NOMO-1 treated with dmso at 0.1 percent for 144 hours (cell line): Measurements from ENCODE around the gene MLH1.
"Not testable (repeated sequence)": the region's sequence is repeated elsewhere in the genome, so short reads cannot be mapped to it uniquely, and the experiment has no call there.

Source experiments
- DNase-seq: peaks from one replicate; lab custom pipeline; 2025; ENCODE audit not compliant: unreplicated experiment; lab: John Stamatoyannopoulos, UW

Gene MLH1

DNA sequence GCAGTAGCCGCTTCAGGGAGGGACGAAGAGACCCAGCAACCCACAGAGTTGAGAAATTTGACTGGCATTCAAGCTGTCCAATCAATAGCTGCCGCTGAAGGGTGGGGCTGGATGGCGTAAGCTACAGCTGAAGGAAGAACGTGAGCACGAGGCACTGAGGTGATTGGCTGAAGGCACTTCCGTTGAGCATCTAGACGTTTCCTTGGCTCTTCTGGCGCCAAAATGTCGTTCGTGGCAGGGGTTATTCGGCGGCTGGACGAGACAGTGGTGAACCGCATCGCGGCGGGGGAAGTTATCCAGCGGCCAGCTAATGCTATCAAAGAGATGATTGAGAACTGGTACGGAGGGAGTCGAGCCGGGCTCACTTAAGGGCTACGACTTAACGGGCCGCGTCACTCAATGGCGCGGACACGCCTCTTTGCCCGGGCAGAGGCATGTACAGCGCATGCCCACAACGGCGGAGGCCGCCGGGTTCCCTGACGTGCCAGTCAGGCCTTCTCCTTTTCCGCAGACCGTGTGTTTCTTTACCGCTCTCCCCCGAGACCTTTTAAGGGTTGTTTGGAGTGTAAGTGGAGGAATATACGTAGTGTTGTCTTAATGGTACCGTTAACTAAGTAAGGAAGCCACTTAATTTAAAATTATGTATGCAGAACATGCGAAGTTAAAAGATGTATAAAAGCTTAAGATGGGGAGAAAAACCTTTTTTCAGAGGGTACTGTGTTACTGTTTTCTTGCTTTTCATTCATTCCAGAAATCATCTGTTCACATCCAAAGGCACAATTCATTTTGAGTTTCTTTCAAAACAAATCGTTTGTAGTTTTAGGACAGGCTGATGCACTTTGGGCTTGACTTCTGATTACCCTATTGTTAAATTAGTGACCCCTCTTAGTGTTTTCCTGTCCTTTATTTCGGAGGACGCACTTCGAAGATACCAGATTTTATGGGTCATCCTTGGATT is at the start of gene MLH1:
Gene MLH1 (plus strand): TSS at position 193 of the 958 bp plus-strand sequence. CDS start 30 bp downstream, at position 223.
- no peak for DNase-seq

DNA sequence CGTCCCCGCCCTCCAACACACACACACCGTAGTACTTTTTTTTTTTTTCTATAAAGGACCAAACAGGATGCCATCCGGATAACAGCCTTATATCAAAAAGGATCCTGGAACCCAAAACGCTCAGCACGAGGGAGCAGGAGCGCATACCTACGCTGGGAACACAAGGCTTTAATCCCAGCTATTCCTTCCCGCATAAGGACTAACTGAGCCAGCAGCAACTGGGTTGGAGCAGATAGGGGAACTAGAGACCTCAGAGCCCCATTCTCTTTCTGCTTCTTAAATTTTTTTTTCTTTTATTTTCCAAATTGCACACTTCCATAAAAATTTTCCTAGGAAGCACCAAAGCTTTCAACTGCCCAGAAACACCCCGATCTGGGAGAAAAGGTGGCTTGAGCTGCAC is 49.7 kb upstream of the MLH1 start:
- DNase-seq = no peak

DNA sequence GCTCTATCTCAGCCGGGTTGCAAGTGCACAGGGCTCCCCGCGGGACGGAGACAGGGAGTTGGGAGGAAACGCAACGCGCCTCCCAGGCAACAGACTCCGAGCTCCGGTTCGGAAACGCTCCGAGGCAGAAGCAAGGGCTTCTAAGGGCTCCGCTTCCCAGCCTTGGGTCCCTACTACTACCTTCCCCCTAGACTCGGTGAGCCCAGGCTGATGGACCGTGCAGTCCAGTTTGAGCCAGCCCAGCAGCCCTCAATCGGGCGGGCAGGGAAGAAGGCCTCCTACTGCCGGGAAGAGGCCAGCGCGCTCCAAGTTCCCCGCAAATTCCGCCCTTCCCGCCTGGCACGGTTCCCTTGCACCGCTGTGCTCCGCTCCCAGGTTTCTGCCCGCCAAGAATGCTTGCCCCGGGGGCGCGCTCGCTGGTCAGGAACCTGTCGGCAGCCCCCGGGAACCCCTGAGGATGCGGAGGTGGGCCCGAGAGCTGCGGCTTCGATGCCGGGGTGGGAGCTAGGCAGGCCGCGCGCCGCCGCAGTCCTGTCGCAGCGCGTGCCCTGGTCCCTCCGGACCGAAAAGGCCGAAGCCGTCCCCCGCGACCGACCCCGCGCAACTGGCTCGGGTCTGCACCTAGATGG is 49.2 kb upstream of the MLH1 start:
- peak; percentile 34 for DNase-seq

DNA sequence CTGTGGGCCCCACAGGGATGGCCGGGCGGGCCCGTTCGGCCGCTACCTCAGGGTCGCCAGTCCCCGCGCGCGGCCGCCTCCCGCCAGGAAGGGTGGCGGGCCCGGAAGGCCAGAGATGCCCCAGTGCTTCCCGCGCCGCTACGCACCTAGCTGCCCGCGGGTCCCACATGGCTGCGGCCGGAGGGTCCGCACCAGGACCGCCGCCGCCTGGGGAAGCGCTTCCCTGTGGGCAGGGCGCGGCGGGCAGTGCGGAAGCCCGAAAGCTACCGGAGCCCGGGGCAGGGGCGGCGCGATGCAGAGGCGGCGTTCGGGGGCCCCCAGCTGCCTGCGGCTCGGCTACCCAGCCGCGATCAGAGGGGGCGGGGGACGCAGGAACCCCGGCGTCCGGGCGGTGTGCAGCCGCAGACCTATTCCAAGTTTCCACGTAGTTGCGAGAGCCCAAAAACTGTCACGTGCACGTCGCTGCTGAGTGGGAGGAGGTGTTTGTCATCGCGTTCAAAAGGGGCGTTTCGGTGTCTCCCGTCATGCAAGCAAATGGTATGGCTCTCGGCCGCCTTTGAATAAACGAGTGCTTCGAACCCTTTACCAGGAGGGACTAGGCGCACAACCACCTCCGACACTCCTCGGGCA is 48.6 kb upstream of the MLH1 start, which contains the start of gene TRANK1:
Gene TRANK1 (minus strand): TSS at position 414 of the 630 bp plus-strand sequence. CDS start 245 bp downstream, at position 169.
- no peak for DNase-seq

DNA sequence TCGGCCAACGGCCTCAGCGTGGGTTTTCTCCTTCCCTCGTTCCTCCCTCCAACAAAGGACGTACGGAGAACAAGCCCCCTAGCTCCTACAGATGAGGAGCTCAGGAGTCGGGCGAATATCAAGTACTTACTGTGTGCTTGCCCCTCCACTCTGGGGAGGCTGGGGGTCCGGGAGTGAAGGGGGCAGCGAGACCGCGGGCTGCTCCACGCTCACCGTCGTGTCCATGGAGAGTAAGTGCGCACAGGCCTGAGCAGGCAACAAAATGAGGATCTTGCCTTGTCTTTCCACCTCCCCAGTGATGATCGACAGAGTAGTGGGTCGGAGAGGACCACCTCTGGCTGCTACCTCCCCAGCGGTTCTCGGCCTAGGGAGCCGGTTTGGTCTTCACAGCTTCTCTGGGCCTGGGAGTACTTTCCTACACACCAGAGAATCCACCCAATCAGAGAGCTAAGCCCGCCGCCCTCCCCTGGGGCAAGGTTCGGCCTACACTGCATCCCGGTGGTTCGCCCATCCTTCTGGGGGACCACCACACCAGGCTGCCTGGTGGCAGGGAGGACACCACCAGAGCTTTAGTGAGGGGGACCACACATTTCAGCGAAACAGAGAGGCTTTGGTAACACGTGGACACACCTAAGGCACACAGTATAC is 47.9 kb upstream of the MLH1 start:
- DNase-seq = no peak

DNA sequence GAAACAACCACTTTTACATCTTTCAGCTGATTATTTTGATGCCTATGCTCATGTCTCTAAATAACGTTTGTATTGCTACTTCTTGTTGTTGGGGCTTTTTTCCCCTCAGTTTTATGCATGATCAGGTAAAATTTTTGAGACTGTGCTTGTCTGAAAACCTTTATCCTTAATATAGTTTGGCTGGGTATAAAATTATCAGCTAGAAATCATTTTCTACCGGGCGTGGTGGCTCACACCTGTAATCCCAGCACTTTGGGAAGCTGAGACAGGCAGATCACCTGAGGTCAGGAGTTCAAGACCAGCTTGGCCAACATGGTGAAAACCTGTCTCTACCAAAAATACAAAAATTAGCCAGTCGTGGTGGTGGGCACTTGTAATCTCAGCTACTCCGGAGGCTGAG is 45.5 kb upstream of the MLH1 start:
- DNase-seq = not testable (repeated sequence)

DNA sequence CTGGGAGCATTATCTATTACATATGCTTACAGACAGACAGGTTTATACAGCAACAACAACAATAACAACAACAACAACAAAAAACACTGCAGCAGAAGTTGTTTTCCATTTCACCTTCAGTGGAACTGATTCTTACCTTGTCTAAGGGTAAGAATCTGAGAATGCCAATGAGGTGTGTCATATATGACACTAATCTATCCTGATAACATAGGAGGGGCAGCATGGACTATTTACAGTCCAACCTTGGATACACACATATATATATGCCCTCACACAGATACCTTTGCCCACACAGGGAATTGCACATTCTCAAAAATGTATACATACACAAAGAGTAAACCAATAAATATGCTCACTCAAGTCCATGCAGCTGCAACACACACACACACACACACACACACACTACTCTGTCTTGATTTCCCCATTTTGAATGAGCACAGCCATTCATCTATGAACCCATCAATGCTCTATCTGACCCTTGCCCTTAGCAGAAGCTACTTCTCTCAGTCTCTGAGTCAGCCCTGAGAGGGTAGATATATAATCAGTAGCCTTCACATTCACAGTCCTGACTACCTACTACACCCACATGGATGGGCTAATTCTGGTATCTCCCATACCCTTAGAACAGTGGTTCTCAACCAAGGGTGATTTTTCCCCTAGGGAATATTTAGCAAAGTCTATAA is 38.7 kb upstream of the MLH1 start:
- no peak for DNase-seq

DNA sequence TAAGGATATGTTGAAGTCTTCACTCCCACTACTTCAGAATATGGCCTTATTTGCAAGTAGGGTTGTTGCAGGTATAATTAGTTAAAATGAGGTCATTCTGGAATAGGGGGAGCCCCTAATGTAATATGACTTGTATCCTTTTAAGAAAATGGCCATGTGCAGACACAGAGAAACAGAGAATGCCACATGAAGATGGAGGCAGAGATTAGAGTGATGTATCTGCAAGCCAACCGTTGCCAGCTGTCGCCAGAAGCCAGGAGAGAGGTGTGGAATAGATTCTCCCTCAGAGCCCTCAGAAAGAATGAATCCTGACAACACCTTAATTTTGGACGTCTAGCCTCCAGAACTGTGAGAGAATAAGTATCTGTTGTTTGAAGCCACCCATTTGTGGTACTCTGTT is 37.2 kb upstream of the MLH1 start:
- DNase-seq = no peak

DNA sequence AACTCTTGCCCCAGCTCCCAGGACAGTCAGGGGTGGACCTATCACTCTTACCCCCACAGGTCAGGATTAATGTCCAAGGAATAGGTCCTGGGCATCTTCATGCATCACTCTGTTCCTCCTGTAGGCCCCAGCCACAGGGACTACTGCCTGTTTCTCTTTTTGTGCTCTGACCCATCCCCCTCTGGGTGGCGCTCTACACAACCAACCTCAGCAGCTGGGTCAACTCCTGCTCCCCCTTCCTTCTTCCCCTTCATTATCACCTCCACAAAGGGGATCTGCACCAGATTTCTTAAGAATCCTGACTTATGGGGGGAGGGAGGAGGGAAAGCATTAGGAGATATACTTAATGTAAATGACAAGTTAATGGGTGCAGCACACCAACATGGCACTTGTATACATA is 36.3 kb upstream of the MLH1 start:
- DNase-seq = no peak

DNA sequence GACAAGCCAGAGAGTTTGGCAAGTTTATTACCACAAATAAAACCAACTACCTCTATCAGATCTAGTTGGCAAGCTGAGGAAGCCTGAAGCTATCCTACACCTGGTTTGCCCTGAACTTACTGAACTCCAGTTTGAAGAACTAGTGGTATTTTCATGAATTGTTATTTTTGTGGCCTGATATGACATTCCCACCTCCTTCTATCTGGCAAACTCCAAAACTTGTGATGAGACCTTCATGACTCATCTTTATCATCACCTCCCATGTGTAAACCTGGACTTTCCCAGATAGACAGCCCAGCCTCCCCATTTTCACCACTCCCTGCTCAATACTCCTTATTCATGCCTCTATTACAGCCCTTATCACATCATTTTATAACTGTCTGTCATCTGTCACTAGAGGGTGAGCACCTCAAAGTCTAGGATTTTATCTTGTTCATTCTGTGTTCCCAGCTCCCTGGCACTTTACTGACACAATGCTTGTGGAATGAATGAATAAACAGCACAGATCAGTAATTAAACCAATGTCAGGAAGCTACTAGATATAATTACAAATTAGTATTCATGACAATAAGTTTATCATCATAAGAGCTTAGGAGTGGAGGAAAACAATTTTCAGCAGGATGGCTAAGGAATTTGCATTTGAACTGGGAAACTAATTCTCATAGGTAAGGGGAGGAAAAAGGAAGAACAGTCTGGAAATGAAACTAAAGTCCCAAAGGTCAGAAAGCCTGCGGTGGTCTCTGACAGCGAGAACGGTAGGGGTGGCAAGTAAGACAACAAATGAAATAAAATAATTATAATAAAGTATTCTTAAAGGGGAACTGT is 35.2 kb upstream of the MLH1 start:
- DNase-seq = no peak

DNA sequence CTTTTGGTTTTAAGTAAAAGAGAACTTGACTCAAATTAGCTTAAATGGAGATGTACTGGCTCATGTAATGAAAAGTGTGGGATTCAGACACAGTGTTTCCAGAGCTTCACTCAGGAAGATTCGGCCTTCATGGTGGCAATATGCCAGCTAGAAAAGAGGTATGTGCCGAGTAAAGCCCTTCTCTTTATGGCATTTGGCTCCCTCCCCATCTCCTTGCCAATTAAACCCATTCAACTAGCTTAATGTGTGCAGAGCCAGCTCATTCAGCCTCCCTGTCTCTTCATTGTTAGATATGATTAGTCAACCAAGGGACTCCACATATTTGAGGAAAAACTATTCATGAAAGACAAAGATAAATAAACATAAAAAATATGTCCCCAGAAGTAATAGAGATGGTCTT is 33.5 kb upstream of the MLH1 start:
- no peak for DNase-seq

DNA sequence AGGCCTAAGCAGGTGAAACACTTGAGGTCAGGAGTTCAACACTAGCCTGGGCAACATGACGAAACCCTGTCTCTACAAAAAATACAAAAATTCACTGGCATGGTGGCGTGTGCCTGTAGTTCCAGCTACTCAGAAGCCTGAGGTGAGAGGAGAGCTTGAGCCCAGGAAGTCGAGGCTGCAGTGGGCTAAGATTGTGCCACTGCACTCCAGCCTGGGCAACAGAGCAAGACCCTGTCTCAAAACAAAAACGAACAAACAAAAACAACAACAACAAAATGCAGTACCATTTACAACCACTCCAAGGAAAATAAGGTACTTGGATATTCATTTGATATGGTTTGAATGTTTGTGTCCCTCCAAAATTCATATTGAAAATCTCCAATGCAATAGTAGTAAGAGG is 32.8 kb upstream of the MLH1 start:
- DNase-seq = no peak

DNA sequence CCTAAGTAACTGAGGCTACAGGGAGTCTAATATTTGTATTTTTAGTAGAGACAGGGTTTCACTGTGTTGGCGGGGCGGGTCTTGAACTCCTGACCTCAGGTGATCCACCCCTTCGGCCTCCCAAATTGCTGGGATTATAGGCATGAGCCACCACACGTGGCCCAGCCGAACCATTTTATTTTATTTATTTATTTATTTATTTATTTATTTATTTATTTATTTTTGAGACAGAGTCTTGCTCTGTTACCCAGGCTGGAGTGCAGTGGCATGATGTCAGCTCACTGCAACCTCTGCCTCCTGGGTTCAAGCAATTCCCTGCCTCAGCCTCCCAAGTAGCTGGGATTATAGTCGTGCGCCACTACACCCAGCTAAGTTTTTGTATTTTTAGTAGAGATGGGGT is 30.3 kb upstream of the MLH1 start:
- DNase-seq = not testable (repeated sequence)

DNA sequence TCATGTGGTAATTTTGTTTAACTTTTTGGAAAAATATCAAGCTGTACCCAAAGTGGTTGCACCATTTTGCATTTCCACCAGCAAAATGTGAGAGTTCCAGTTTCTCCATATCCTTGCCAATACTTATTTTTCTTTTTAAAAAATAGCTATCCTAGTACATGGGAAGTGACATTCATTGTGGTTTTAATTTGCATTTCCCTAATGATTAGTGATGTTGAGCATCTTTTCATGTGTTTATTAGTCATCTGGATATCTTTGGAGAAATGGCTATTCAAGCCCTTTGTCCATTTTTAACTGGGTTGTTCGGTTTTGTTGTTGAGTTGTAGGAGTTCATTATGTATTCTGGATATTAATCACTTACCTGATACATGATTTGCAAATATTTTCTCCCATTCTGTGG is 29.0 kb upstream of the MLH1 start:
- no peak for DNase-seq

DNA sequence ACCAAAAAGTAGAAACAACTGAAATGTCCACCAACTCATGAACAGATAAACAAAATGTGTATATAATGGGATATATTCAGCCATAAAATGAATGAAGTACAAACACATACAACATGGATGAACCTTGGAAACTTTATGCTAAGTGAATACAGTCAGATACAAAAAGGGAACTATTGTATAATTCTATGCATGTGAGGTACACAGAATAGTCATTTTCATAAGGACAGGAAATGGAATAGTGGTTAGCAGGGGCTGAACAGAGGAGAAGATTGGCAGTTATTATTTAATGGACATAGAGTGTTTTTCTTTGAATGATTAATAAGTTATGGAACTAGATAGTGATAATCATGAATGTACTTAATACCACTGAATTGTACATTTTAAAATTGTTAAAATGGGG is 28.5 kb upstream of the MLH1 start:
- no peak for DNase-seq

DNA sequence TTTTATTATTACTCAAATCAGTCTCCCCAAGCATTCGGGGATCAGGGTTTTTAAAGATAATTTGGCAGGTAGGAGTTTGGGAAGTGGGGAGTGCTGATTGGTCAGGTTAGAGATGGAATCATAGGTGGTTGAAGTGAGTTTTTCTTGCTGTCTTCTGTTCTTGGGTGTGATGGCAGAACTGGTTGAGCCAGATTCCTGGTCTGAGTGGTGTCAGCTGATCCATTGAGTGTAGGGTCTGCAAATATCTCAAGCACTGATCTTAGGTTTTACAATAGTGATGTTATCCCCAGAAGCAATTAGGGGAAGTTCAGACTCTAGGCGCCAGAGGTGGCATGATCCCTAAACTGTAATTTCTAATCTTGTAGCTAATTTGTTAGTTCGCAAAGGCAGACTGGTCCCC is 27.9 kb upstream of the MLH1 start:
- DNase-seq = no peak

DNA sequence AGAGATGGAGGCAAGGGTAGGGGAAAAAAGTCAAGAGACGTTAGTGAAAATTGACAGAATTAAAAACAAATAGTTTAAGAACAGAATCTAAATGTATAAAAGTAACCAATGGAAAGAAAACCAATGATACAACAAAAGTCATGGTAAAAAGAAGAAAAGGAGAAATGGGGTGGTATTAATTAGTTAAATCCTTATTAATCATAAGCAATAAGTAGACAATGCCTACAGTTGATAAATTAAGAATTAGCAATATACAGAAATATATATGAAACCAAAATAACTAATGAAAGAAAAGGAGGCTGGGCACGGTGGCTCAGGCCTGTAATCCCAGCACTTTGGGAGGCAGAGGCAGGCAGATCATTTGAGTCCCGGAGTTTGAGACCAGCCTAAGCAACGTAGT is 24.2 kb upstream of the MLH1 start:
- no peak for DNase-seq

DNA sequence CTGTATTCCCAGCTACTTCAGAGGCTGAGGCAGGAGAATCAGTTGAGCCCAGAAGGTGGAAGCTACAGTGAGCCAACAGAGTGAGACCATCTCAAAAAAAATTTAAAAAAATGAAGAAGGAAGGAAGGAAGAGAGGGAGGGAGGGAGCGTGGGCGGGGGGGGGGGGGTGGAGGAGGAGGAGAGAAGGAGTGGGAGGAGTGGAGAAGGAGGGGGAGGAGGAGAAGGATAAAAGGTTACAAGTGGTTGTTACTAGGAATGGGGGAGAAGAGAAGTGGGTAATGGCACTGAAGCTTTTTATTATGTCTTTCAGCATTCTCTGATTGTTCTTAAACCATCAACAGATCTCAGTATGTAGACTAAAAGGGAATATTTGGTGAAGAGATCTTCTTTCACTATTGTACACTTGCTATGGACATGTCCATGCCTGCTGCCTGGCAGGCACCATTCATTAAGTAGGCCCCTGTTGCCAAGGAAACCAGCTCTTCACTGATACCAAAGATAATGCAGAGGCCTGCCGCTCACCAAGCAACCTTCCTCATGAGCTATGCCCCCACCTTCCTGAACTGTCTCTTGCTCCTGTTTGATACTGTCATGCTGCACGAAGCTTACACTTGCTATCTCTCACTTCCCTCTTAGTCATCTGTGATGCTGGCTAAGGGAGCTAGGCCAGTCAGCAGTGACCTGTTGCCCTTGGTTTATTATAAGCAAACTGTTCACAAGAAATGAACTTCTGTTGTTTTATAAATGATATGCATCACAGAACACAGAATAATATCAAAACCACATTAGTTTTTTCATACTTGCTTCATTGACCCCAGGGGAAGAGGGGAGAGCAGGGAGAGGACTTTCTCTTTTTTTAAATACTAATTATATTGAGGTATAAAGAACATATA is 23.5 kb upstream of the MLH1 start:
- DNase-seq = peak; percentile 83

DNA sequence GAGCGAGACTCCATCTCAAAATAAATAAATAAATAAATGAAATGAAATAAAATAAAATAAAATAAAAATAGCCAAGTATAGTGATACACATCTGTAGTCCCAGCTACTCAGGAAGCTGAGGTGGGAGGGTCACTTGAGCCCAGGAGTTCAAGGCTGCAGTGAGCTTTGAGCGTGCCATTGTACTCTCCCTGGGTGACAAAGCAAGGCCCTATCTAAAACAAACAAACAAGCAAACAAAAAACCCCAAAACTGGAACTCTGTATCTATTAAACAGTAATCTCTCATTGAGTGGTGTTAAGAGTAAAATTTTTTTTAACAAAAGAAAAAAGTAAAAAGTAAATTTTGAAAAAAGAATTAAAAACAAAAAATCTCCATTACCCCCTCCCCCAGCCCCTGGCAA is 21.2 kb upstream of the MLH1 start:
- DNase-seq = no peak
